Esophagus mucosa (tissue), 1 donor: ENCODE measurements around the gene VMO1. TPM values are rescaled to one million over a fixed set of nuclear protein-coding genes. Genes with fewer than 3 reads are reported as not detected.

ENCODE experiments used
- ATAC-seq: fragments of 200-7000 bp; cut with Tn5 transposase; one replicate; pipeline ENCODE4 v1.9.1; 2020
- total RNA-seq: library from RNA; stranded (reverse); gene quantifications from one replicate; pipeline ENCODE4 v1.2.4, GENCODE V29; 2023
- donor health status: DM: yes; HTN: yes; CAD: no.

Gene VMO1
- total RNA-seq, 1 donor from 2014 or later, result 2.3 TPM

GRCh38 chr17:4800462-4801196 is 14.5 kb upstream of the VMO1 start:
- ATAC-seq, result no peak

- peak; percentile 34 for ATAC-seq
Measured at GRCh38 chr17:4796552-4796920, 10.4 kb upstream of the VMO1 start.

- no peak for ATAC-seq
Measured at GRCh38 chr17:4795168-4795567, 9.0 kb upstream of the VMO1 start.

- ATAC-seq, result no peak
Measured at GRCh38 chr17:4790705-4791088, 4.5 kb upstream of the VMO1 start.

GRCh38 chr17:4789951-4790704 is 4.0 kb upstream of the VMO1 start:
- peak; percentile 88 for ATAC-seq

- no peak for ATAC-seq
Measured at GRCh38 chr17:4789701-4789950, 3.5 kb upstream of the VMO1 start.

GRCh38 chr17:4788807-4789700 is 2.9 kb upstream of the VMO1 start, which contains the start of gene GLTPD2:
GLTPD2 (plus strand) TSS chr17:4788964; CDS start chr17:4789012, 48 bp downstream.
- peak; percentile 20 for ATAC-seq

- ATAC-seq, result no peak
Measured at GRCh38 chr17:4788159-4788806, 2.1 kb upstream of the VMO1 start.

GRCh38 chr17:4786516-4786915 is 352 bp upstream of the VMO1 start:
- no peak for ATAC-seq

- ATAC-seq, result no peak
Measured at GRCh38 chr17:4785311-4786105, 656 bp downstream of the VMO1 start.

GRCh38 chr17:4782652-4783051 is 3.5 kb downstream of the VMO1 start:
- ATAC-seq, result peak; percentile 4

GRCh38 chr17:4780325-4780955 is 5.7 kb downstream of the VMO1 start:
- ATAC-seq, result no peak

GRCh38 chr17:4777969-4778760 is 8.0 kb downstream of the VMO1 start:
- no peak for ATAC-seq

- peak; percentile 8 for ATAC-seq
Measured at GRCh38 chr17:4772235-4772613, 13.9 kb downstream of the VMO1 start.

- peak; percentile 42 for ATAC-seq
Measured at GRCh38 chr17:4771519-4772234, 14.5 kb downstream of the VMO1 start, which contains the start of gene TM4SF5. TM4SF5 (plus strand) TSS chr17:4771886; CDS start chr17:4771923, 37 bp downstream.

- no peak for ATAC-seq
Measured at GRCh38 chr17:4769628-4770027, 16.5 kb downstream of the VMO1 start.

GRCh38 chr17:4768298-4768697 is 17.9 kb downstream of the VMO1 start:
- no peak for ATAC-seq

- no peak for ATAC-seq
Measured at GRCh38 chr17:4766723-4767122, 19.4 kb downstream of the VMO1 start.

- no peak for ATAC-seq
Measured at GRCh38 chr17:4766201-4766600, 20.0 kb downstream of the VMO1 start.

- ATAC-seq, result no peak
Measured at GRCh38 chr17:4764595-4764994, 21.6 kb downstream of the VMO1 start.
